Endothelial cell of coronary artery (primary cell): Measurements from ENCODE around the gene RANGRF. TPM values are rescaled to one million over a fixed set of nuclear protein-coding genes. Genes with fewer than 3 reads are reported as not detected.

Experiments
- total RNA-seq: library from RNA; depleted of rRNA; stranded (reverse); fragments of >200 nt; gene quantifications from 2 replicates; pipeline ENCODE4 v1.2.3, GENCODE V29; 2014

The RANGRF gene
- 9.8 and 13.9 TPM in 2 replicates for total RNA-seq

GRCh38 chr17:8288336-8289102, at the start of gene RANGRF:
Gene RANGRF, plus strand, starts transcription at chr17:8288670. Its CDS starts 119 bp downstream, at chr17:8288789.

DNA sequence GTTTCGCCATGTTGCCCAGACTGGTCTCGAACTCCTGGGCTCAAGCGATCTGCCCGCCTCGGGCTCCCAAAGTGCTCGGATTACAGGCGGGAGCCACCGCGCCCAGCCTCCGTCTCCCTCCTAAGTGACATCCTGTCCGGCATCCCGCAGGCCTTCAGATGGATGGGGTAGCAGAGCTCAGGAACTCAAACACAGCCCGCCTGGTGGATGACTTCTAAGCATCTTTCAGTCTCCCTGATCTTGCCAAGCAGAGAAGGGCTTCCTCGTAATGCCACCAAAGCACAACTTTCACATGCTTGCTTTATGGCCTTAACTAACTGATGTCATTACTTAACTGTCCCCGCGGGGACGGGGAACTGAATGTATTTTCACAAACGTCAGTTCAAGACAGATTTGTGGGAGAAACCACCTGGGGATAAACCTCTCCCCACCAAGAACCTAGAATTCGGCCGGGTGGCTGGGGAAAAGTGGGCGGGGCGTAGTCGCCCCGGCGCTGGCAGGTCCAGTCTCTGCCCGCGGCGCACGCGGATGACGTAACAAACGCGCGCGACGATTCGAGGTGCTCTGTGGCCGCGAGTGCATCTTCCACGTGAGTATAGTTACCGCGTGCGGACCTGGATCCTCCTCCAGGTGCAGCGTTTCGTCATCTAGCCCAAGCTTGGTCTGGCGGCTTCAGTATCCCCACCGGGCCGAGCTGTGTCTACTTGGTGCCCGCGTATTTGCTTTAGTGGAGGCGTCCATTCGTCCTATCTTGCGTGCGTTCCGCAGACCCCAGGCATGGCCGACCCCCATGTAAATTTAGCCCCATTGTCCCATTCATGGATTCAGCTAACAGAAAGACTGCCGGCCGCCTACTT, 39.5 kb upstream of the RANGRF start, which contains the start of gene PFAS:
Gene PFAS, plus strand, starts transcription at position 539 of the 857 bp plus-strand sequence. CDS start 4,649 bp downstream, outside the sequence.

GRCh38 chr17:8339540-8339939, 51.1 kb downstream of the RANGRF start, which contains the start of gene ODF4:
Gene ODF4, plus strand, starts transcription at chr17:8339840. Its CDS starts 212 bp downstream, at chr17:8340052.

Other genes starting within 250 kb of the RANGRF start
- 0.19 TPM in 1 of 2 replicates, not detected in the other for gene ALOX15B, start 249.6 kb upstream of the RANGRF start, total RNA-seq
- gene ALOX12B, start 201.0 kb upstream of the RANGRF start, total RNA-seq, result not detected in 2 replicates
- gene ALOXE3, start 170.2 kb upstream of the RANGRF start, total RNA-seq, result not detected in 2 replicates
- 0.09 TPM in 2 replicates for gene HES7, start 164.6 kb upstream of the RANGRF start, total RNA-seq
- gene PER1, start 136.3 kb upstream of the RANGRF start, total RNA-seq, result 5.0 and 14.2 TPM in 2 replicates
- gene VAMP2, start 125.7 kb upstream of the RANGRF start, total RNA-seq, result 3.0 and 5.7 TPM in 2 replicates
- gene TMEM107, start 112.3 kb upstream of the RANGRF start, total RNA-seq, result 11.6 and 26.7 TPM in 2 replicates
- gene BORCS6, start 98.5 kb upstream of the RANGRF start, total RNA-seq, result 8.1 and 8.6 TPM in 2 replicates
- 16.0 and 35.2 TPM in 2 replicates for gene AURKB, start 78.1 kb upstream of the RANGRF start, total RNA-seq
- 4.5 and 7.3 TPM in 2 replicates for gene CTC1, start 40.6 kb upstream of the RANGRF start, total RNA-seq
- gene PFAS, start 39.4 kb upstream of the RANGRF start, total RNA-seq, result 26.0 and 33.6 TPM in 2 replicates
- gene SLC25A35, start 6.7 kb downstream of the RANGRF start, total RNA-seq, result 0.45 and 0.47 TPM in 2 replicates
- gene ARHGEF15, start 21.6 kb downstream of the RANGRF start, total RNA-seq, result 14.8 and 16.3 TPM in 2 replicates
- gene ODF4, start 51.2 kb downstream of the RANGRF start, total RNA-seq, result not detected in 2 replicates
- gene RPL26, start 94.5 kb downstream of the RANGRF start, total RNA-seq, result 4,291 and 4,698 TPM in 2 replicates
- gene RNF222, start 109.2 kb downstream of the RANGRF start, total RNA-seq, result not detected in 2 replicates
- 30.4 and 44.7 TPM in 2 replicates for gene NDEL1, start 147.2 kb downstream of the RANGRF start, total RNA-seq